Lung (tissue), 12 donors: ENCODE results near the gene FOXA2. TPM values are rescaled to one million over a fixed set of nuclear protein-coding genes. Genes with fewer than 3 reads are reported as not detected.

Experiments
- ATAC-seq: fragments of 200-7000 bp; cut with Tn5 transposase; one replicate; pipeline ENCODE4 v1.9.1; 2020; ENCODE audit warnings: moderate number of reproducible peaks; ENCODE audit not compliant: insufficient read depth, low FRiP score
- DNase-seq, 3 donors: peaks; one replicate each; pipeline ENCODE4 v3.0.0-alpha.2; 2013 to 2017
- H3K27ac ChIP-seq, 2 donors: one replicate each; pipeline ENCODE4 v1.5.1; 2013; ENCODE audit warnings: mild to moderate bottlenecking in 2 of 2, moderate library complexity in 2 of 2, control low read depth in 1 of 2, inconsistent platforms in 1 of 2, low read depth in 1 of 2, low read length in 1 of 2
- H3K27me3 ChIP-seq, 3 donors: one replicate each; pipeline ENCODE4 v1.5.1; 2013; ENCODE audit warnings: low read length in 2 of 3; ENCODE audit not compliant: control insufficient read depth in 3 of 3, insufficient read depth in 3 of 3
- H3K36me3 ChIP-seq, 4 donors: one replicate each; pipeline ENCODE4 v1.5.1; 2013; ENCODE audit warnings: low read length in 4 of 4, mild to moderate bottlenecking in 1 of 4, moderate library complexity in 1 of 4; ENCODE audit not compliant: control insufficient read depth in 4 of 4, insufficient read depth in 4 of 4
- H3K4me1 ChIP-seq, 5 donors: one replicate each; pipeline ENCODE4 v1.5.1; 2013; ENCODE audit warnings: low read length in 5 of 5, mild to moderate bottlenecking in 2 of 5, moderate library complexity in 1 of 5; ENCODE audit not compliant: control insufficient read depth in 5 of 5, insufficient read depth in 5 of 5
- H3K4me3 ChIP-seq: one replicate; pipeline ENCODE4 v1.5.1; 2013; ENCODE audit warnings: mild to moderate bottlenecking, control low read depth, moderate library complexity
- H3K9ac ChIP-seq, 2 donors: one replicate each; pipeline ENCODE4 v1.5.1; 2013; ENCODE audit warnings: low read length in 2 of 2, control low read depth in 1 of 2; ENCODE audit not compliant: insufficient read depth in 1 of 2
- H3K9me3 ChIP-seq, 4 donors: one replicate each; pipeline ENCODE4 v1.5.1; 2013; ENCODE audit warnings: low read length in 3 of 4, mild to moderate bottlenecking in 1 of 4, moderate library complexity in 1 of 4; ENCODE audit not compliant: control insufficient read depth in 4 of 4, insufficient read depth in 3 of 4
- WGBS, 2 donors: extraction: QIAGEN DNeasy Blood & Tissue Kit; methylation state at CpG; one replicate each; pipeline ENCODE4 v1.1.7; 2013; 5-methylcytosine and 5-hydroxymethylcytosine counted together
- polyA plus RNA-seq, 2 donors: library from polyadenylated mRNA; stranded (reverse); fragments of 200-250 nt; gene quantifications; one replicate each; pipeline ENCODE4 v1.2.1, GENCODE V29; 2013
- total RNA-seq, 2 donors: library from RNA; depleted of rRNA in 1 of 2; stranded (reverse); fragments of >200 nt in 1 of 2; gene quantifications; one replicate each; pipeline ENCODE4 v1.2.1, GENCODE V29; 2014 to 2021
- TF ChIP-seq, protein P1 (sequence below): IDR thresholded peaks from 2 replicates; pipeline ENCODE4 v1.5.1; 2012; ENCODE audit warnings: mild to moderate bottlenecking; ENCODE audit errors: control extremely low read depth, extremely low read depth
- donor health status: control.
- donor health status: control.
- donor health status: Bipolar disorder and iron deficiency.
- donor health status: healthy.
- donor health status: DM: yes; HTN: yes; CAD: no.

Gene FOXA2
- total and polyA plus RNA-seq, 4 donors, result 10.0 to 39.5 (median 17.6) TPM

DNA sequence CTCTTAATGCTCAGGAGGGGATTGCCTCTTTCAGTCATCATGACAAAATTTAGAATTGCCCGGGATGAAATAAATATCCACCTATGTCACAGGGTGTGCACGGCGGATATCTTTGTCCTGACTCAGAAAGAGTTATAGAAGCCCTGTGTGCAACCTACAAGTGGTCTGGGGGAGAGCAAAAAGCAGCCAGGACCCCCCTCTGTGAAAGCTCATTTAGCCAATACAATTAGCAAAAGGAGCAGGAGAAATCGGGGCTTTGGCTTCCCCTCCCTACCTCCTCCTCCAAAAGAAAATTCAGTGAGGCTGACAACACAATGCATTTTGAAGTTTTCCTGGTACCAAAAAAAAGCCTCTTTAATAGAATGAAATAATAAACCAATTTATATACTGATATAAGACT is 21.8 kb downstream of the FOXA2 start:
- Histone ChIP-seq H3K27me3 (peaks cover 0 to 91% (median 86%) of the 10 kb centered on the region in 3 donors), H3K9me3 (peaks cover 0 to 5% (median 0%) of the 10 kb centered on the region in 4 donors), H3K4me1 (peaks cover 0 to 4% (median 0%) of the 10 kb centered on the region in 5 donors), H3K36me3 (no peaks in the 10 kb centered on the region), H3K9ac (no peak overlapping the region), H3K27ac (no peak overlapping the region), H3K4me3 (no peak overlapping the region)
- TF ChIP-seq, protein P1, sequence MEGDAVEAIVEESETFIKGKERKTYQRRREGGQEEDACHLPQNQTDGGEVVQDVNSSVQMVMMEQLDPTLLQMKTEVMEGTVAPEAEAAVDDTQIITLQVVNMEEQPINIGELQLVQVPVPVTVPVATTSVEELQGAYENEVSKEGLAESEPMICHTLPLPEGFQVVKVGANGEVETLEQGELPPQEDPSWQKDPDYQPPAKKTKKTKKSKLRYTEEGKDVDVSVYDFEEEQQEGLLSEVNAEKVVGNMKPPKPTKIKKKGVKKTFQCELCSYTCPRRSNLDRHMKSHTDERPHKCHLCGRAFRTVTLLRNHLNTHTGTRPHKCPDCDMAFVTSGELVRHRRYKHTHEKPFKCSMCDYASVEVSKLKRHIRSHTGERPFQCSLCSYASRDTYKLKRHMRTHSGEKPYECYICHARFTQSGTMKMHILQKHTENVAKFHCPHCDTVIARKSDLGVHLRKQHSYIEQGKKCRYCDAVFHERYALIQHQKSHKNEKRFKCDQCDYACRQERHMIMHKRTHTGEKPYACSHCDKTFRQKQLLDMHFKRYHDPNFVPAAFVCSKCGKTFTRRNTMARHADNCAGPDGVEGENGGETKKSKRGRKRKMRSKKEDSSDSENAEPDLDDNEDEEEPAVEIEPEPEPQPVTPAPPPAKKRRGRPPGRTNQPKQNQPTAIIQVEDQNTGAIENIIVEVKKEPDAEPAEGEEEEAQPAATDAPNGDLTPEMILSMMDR, result no peak
- DNase-seq, result no peak
- no peak for ATAC-seq
- 16 to 28% methylated on average over 4 of the region's 4 CpGs for WGBS, 2 donors

DNA sequence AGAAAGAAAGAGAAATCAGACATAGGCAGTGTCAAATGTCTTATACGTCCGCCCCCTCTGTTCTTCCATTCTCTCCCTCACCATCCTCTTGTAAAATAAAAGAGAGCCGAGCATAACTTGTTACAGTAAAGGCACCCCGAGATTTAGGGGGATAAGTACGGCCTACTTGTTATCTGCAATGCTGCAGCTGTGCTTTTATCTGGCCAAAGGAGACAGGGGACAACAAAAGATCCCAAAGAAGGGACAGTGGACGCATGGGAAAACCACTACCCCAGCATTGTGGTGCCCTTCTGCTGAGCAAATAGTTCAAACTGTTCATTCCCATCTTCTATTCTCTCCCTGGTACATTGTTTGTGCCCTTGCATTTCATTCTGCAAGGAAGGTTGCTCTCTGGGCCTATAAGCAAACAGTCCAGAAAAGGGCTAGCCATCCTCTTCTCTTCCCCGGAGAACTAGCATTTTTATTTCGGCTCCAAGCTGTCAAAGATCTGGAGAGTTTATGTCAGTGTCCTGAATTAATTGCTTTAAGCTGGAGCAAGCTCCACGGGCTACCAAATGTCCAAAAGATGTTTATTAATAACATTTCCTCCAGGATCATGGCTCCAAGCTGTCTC is 22.3 kb downstream of the FOXA2 start:
- Histone ChIP-seq H3K27ac (no peak overlapping the region), H3K36me3 (no peaks in the 10 kb centered on the region), H3K9ac (no peak overlapping the region), H3K4me3 (no peak overlapping the region), H3K4me1 (peaks cover 0 to 9% (median 0%) of the 10 kb centered on the region in 5 donors), H3K9me3 (peaks cover 0 to 5% (median 0%) of the 10 kb centered on the region in 4 donors), H3K27me3 (peaks cover 0 to 87% (median 81%) of the 10 kb centered on the region in 3 donors)
- DNase-seq (no peak), ATAC-seq (no peak)
- 25 to 38% methylated on average over 9 of the region's 9 CpGs for WGBS, 2 donors
- TF ChIP-seq, protein P1, result no peak

DNA sequence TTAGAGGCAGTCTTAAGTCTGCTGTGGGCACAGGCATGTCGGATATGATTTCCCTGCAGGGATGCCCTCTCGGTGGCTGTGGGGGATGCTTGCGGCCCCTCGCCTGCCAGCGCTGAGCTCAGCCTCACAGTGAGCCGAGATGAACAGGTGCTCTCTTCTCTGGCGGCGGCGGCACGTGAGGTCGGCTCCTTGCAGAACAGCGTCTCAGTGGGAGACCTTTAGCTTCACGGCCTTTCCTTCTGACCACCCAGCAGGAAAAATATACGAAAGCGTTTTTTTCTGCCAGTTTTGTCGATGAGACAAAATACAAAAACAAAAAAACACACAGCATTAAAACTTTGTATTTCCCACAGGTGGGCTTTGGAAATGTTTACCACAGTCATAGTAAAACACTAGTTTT is 23.6 kb downstream of the FOXA2 start:
- peaks cover 0 to 7% (median 0%) of the 10 kb centered on the region in 4 donors for H3K9me3 ChIP-seq
- TF ChIP-seq, protein P1, result no peak
- no peak for ATAC-seq
- H3K36me3 ChIP-seq, result no peaks in the 10 kb centered on the region
- peaks cover 0 to 76% (median 68%) of the 10 kb centered on the region in 3 donors for H3K27me3 ChIP-seq
- H3K9ac ChIP-seq, result no peak overlapping the region
- WGBS, 2 donors, result 15 to 27% methylated on average over 16 of the region's 16 CpGs
- no peak overlapping the region for H3K27ac ChIP-seq
- DNase-seq, result no peak
- H3K4me3 ChIP-seq, result no peak overlapping the region
- peaks cover 0 to 9% (median 0%) of the 10 kb centered on the region in 5 donors for H3K4me1 ChIP-seq
